ENCODE data around the gene COA5. TPM values are rescaled to one million over a fixed set of nuclear protein-coding genes. Genes with fewer than 3 reads are reported as not detected.

Gene COA5
- total RNA-seq, 1 donor: 22.6 TPM

DNA sequence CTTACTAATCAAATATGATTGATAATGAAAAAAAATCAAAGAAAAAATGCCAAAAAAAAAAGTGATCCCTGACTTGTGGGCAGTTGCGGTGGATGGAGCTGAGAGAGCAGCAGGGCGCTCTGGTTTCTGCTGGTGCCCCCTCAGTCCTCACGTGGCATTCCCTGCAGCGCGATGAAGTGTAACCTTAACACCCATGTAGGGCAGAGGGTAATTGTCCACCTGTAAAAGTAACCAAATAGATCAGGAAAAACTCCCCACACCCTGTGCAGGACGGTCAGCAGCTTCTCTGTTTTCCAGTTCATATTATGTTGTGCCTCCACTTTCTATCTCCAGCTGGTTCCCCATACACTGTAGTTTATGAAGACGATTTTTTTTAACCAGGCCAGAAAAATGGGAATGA lies 25.0 kb downstream of the COA5 start:
- TF ChIP-seq, protein P1, sequence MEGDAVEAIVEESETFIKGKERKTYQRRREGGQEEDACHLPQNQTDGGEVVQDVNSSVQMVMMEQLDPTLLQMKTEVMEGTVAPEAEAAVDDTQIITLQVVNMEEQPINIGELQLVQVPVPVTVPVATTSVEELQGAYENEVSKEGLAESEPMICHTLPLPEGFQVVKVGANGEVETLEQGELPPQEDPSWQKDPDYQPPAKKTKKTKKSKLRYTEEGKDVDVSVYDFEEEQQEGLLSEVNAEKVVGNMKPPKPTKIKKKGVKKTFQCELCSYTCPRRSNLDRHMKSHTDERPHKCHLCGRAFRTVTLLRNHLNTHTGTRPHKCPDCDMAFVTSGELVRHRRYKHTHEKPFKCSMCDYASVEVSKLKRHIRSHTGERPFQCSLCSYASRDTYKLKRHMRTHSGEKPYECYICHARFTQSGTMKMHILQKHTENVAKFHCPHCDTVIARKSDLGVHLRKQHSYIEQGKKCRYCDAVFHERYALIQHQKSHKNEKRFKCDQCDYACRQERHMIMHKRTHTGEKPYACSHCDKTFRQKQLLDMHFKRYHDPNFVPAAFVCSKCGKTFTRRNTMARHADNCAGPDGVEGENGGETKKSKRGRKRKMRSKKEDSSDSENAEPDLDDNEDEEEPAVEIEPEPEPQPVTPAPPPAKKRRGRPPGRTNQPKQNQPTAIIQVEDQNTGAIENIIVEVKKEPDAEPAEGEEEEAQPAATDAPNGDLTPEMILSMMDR (IDR thresholded peaks at IDR 0.05; ENCODE audit: insufficient read depth, low read length): no peak
- H3K4me3 ChIP-seq (ENCODE audit: low read depth, low read length): no peak overlapping the region
- no peak for DNase-seq (ENCODE audit: low read depth)

DNA sequence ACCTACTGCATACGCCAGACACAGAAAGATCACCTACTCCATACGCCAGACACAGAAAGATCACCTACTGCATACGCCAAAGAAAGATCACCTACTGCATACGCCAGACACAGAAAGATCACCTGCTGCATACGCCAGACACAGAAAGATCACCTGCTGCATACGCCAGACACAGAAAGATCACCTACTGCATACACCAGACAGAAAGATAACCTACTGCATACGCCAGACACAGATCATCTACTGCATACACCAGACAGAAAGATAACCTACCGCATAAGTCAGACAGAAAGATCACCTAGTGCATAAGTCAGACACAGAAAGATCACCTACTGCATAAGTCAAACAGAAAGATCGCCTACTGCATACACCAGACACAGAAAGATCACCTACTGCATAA lies 25.8 kb downstream of the COA5 start:
- TF ChIP-seq, protein P1 (IDR thresholded peaks at IDR 0.05; ENCODE audit: insufficient read depth, low read length): no peak
- no peak for DNase-seq (ENCODE audit: low read depth)

DNA sequence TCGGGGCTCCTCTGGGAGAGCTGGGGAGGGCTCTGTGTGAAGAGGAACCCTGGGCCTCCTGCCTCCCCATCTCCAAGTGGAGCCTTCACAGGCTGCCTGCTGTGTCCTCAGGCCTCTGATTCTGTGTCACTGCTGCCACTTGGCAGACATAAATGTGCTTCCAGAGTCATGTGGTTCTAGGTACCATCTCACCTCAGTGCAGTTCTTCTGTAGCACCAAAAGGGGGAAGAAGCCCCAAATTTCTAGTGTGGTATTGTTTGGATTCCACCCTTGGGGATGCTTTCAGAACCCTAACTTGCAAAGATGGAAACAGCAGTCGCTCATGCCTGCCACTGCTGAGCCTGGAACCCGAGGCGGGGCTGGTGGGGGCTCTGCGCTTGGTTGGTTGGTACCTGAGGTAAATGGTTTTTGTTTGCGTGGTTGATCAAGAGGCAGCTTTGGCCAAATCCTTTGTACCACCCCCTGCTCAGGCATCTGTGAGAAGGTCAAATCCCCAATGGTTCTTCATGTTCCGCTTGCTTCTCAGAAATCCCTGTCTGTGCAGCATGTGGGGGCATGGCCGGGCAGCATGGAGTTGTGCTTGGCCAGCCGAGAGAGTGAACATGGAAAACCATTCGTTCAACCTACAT lies 27.5 kb downstream of the COA5 start:
- H3K4me3 ChIP-seq (ENCODE audit: low read depth, low read length): no peak overlapping the region
- no peak for DNase-seq (ENCODE audit: low read depth)
- TF ChIP-seq, protein P1 (IDR thresholded peaks at IDR 0.05; ENCODE audit: insufficient read depth, low read length): no peak

More for the DNA sequence above, 25.8 kb downstream of the COA5 start:
- H3K4me3 ChIP-seq (ENCODE audit: low read depth, low read length): no peak overlapping the region

DNA sequence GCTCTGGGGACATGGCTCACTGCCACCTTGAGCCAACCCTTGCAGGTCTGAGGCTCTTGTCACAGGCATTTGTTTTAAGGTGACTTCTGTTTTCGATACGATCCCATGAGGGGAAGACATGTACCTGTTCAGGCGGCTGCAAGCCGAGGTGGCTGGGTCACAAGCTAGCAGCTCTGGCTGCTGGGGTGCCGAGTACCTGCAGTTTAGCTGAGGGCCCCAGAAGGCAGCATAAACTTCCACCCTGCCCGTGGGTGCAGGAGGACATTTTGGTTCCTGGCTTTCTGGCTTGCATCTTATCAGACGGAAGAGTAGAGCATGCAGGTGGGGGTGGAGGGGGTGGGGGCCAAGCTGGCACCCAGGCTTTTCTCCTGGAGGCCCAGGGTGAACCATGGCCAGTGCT lies 28.4 kb downstream of the COA5 start:
- TF ChIP-seq, protein P1 (IDR thresholded peaks at IDR 0.05; ENCODE audit: insufficient read depth, low read length): no peak
- H3K4me3 ChIP-seq (ENCODE audit: low read depth, low read length): no peak overlapping the region
- DNase-seq (ENCODE audit: low read depth): no peak

DNA sequence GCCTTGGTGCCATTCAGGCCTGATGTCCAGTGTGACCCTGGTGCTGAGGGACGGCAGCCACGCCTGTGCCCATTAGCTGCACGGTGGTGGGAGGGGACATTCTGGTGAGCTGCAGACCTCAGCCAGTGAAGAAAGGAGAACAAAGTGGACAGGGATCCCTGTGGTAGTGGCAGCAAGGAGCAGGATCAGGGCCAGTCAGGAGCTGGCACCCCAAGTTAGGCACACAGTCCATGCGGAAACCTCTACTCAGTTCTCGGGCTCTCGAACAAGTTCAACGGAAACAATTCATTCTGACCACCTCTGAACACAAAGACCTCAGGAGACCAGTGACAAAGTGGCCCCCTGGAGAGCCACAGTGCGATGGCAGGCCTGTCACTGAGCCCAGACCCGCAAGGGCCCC lies 30.1 kb downstream of the COA5 start:
- no peak for DNase-seq (ENCODE audit: low read depth)
- H3K4me3 ChIP-seq (ENCODE audit: low read depth, low read length): no peak overlapping the region
- TF ChIP-seq, protein P1 (IDR thresholded peaks at IDR 0.05; ENCODE audit: insufficient read depth, low read length): no peak

DNA sequence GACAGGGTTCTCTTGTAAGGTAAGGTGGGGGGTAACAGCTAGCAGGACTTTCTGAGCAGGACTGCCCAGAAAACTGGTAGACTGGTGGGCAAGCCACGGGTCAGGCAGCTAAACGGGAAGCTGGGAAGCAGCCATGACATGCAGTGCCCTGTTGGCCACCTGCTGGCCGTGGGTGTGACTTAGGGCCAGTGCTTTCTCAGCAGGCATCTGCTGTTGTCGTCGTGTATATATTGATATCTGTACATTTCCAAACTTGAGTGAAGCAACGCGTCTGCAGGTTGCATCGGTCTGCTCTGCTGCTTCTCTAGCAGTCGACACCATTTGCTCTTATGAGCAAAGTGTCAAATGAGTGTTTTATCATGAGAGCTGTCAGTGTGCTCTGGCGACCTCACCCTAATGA lies 31.0 kb downstream of the COA5 start:
- TF ChIP-seq, protein P1 (IDR thresholded peaks at IDR 0.05; ENCODE audit: insufficient read depth, low read length): peak; percentile 3
- H3K4me3 ChIP-seq (ENCODE audit: low read depth, low read length): no peak overlapping the region
- DNase-seq (ENCODE audit: low read depth): no peak
